ENCODE data around the gene SLU7. TPM values are rescaled to one million over a fixed set of nuclear protein-coding genes. Genes with fewer than 3 reads are reported as not detected.

The SLU7 gene
- total RNA-seq, 1 donor from 2014 or later = 53.1 TPM

GRCh38 chr5:160378330-160378729 is 40.6 kb downstream of the SLU7 start:
- Mint-ChIP-seq H3K27ac (ENCODE audit: unreplicated experiment) (peak overlapping the region; percentile 48), H3K27me3 (ENCODE audit: unreplicated experiment) (no peaks in the 10 kb centered on the region), H3K9me3 (ENCODE audit: unreplicated experiment) (no peaks in the 10 kb centered on the region), H3K36me3 (ENCODE audit: low read depth, unreplicated experiment) (no peaks in the 10 kb centered on the region), H3K4me3 (ENCODE audit: unreplicated experiment) (no peak overlapping the region), H3K4me1 (ENCODE audit: unreplicated experiment) (peaks cover 12% of the 10 kb centered on the region)
- TF ChIP-seq CTCF (IDR thresholded peaks at IDR 0.05; ENCODE audit: unreplicated experiment) = no peak
- no peak for DNase-seq (ENCODE audit: low spot score)

DNA sequence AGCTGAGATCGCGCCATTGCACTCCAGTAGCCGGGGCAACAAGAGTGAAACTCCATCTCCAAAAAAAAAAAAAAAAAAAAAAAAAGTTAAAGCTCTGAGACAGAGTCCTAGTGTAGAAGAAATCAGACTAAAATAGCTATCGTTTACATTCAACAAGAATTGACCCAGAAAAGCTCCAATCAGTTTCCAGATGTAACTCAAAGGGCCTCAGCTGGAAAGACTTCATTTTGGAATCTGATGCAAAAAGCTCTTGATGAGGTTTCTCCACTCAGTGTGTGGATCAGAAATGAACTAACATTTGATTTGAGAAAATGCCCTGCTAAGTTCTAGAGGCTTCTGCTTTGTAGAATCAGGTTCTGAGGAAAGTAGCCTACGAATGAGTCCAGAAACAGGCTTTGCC is 41.2 kb downstream of the SLU7 start:
- H3K36me3 Mint-ChIP-seq (ENCODE audit: low read depth, unreplicated experiment) = no peaks in the 10 kb centered on the region
- no peaks in the 10 kb centered on the region for H3K27me3 Mint-ChIP-seq (ENCODE audit: unreplicated experiment)
- no peak overlapping the region for H3K27ac Mint-ChIP-seq (ENCODE audit: unreplicated experiment)
- peaks cover 12% of the 10 kb centered on the region for H3K4me1 Mint-ChIP-seq (ENCODE audit: unreplicated experiment)
- no peak for TF ChIP-seq CTCF (IDR thresholded peaks at IDR 0.05; ENCODE audit: unreplicated experiment)
- no peaks in the 10 kb centered on the region for H3K9me3 Mint-ChIP-seq (ENCODE audit: unreplicated experiment)
- H3K4me3 Mint-ChIP-seq (ENCODE audit: unreplicated experiment) = no peak overlapping the region
- no peak for DNase-seq (ENCODE audit: low spot score)

DNA sequence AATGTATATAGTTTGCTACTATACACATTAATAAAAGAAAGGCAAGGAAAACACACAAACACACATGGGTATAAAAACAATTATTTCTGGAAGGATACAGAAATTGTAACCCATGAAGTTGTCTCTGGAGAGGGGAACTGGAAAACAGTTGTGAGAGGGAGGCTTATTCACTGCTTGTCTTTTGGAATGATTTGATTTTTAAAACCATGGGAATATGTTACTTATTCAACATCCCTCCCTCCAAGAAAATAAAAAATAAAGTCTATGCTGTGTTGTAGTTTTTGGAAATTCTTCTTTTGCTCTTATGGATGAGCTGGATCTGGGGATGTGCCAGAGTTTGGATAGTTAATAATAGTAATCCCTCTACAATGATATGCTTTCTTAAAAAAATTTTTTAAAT is 42.5 kb downstream of the SLU7 start:
- no peak for DNase-seq (ENCODE audit: low spot score)
- Mint-ChIP-seq H3K27me3 (ENCODE audit: unreplicated experiment) (no peaks in the 10 kb centered on the region), H3K4me3 (ENCODE audit: unreplicated experiment) (no peak overlapping the region)

DNA sequence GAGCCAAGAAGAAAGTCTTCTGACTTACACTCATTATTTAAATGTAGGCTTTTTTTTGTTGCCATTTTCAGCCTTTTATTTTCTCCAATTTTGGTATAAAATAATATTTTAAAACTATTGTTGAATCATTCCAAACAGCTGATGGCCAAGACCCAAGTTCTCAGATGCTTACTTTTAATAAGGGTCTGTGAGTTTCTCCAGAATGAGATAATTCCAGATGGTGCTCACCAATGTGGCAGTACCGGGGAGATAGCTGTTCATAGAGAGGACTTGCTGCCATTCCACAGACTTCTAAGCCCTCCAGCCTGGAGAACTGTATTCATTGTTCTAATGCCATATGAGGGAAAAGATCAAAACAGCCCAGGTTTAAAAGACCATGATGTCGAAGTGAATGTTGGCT is 43.2 kb downstream of the SLU7 start:
- peaks cover 6% of the 10 kb centered on the region for H3K36me3 Mint-ChIP-seq (ENCODE audit: low read depth, unreplicated experiment)
- TF ChIP-seq CTCF (IDR thresholded peaks at IDR 0.05; ENCODE audit: unreplicated experiment) = no peak
- H3K27me3 Mint-ChIP-seq (ENCODE audit: unreplicated experiment) = peaks cover 3% of the 10 kb centered on the region
- no peak overlapping the region for H3K4me3 Mint-ChIP-seq (ENCODE audit: unreplicated experiment)
- H3K9me3 Mint-ChIP-seq (ENCODE audit: unreplicated experiment) = no peaks in the 10 kb centered on the region
- H3K27ac Mint-ChIP-seq (ENCODE audit: unreplicated experiment) = no peak overlapping the region
- DNase-seq (ENCODE audit: low spot score) = no peak
- H3K4me1 Mint-ChIP-seq (ENCODE audit: unreplicated experiment) = peaks cover 18% of the 10 kb centered on the region

More for the DNA sequence above, 42.5 kb downstream of the SLU7 start:
- H3K4me1 Mint-ChIP-seq (ENCODE audit: unreplicated experiment) = peaks cover 15% of the 10 kb centered on the region
- TF ChIP-seq CTCF (IDR thresholded peaks at IDR 0.05; ENCODE audit: unreplicated experiment) = no peak
- no peaks in the 10 kb centered on the region for H3K9me3 Mint-ChIP-seq (ENCODE audit: unreplicated experiment)
- no peaks in the 10 kb centered on the region for H3K36me3 Mint-ChIP-seq (ENCODE audit: low read depth, unreplicated experiment)
- no peak overlapping the region for H3K27ac Mint-ChIP-seq (ENCODE audit: unreplicated experiment)

GRCh38 chr5:160375166-160375565 is 43.7 kb downstream of the SLU7 start:
- TF ChIP-seq CTCF (IDR thresholded peaks at IDR 0.05; ENCODE audit: unreplicated experiment) = no peak
- Mint-ChIP-seq H3K27me3 (ENCODE audit: unreplicated experiment) (peaks cover 5% of the 10 kb centered on the region), H3K9me3 (ENCODE audit: unreplicated experiment) (no peaks in the 10 kb centered on the region), H3K4me1 (ENCODE audit: unreplicated experiment) (peaks cover 18% of the 10 kb centered on the region), H3K36me3 (ENCODE audit: low read depth, unreplicated experiment) (peaks cover 7% of the 10 kb centered on the region), H3K4me3 (ENCODE audit: unreplicated experiment) (no peak overlapping the region), H3K27ac (ENCODE audit: unreplicated experiment) (no peak overlapping the region)
- no peak for DNase-seq (ENCODE audit: low spot score)

Data from endothelial cell (in vitro differentiated cells).